GM19467 (cell line): ENCODE measurements around the gene NCAPG2.

Experiments used
- ATAC-seq: cut with Tn5 transposase; IDR thresholded peaks from one replicate; pipeline ENCODE4 v1.9.1; 2021; ENCODE audit warnings: mild to moderate bottlenecking, moderate library complexity; ENCODE audit not compliant: unreplicated experiment

Gene NCAPG2

GRCh38 chr7:158583143-158583542 is 121.5 kb downstream of the NCAPG2 start:
- ATAC-seq: no peak

GRCh38 chr7:158582089-158582456 is 122.5 kb downstream of the NCAPG2 start:
- ATAC-seq: no peak

- ATAC-seq: no peak
These were observed 123.0 kb downstream of the NCAPG2 start for GRCh38 chr7:158581440-158582088.
